GM18909 (cell line): ENCODE results near the gene NBPF1.
"Not testable (repeated sequence)": the region's sequence is repeated elsewhere in the genome, so short reads cannot be mapped to it uniquely, and the experiment has no call there.

Experiments
- ATAC-seq: cut with Tn5 transposase; IDR thresholded peaks from one replicate; pipeline ENCODE4 v1.9.1; 2021; ENCODE audit warnings: mild to moderate bottlenecking; ENCODE audit not compliant: unreplicated experiment, poor library complexity

The NBPF1 gene

DNA sequence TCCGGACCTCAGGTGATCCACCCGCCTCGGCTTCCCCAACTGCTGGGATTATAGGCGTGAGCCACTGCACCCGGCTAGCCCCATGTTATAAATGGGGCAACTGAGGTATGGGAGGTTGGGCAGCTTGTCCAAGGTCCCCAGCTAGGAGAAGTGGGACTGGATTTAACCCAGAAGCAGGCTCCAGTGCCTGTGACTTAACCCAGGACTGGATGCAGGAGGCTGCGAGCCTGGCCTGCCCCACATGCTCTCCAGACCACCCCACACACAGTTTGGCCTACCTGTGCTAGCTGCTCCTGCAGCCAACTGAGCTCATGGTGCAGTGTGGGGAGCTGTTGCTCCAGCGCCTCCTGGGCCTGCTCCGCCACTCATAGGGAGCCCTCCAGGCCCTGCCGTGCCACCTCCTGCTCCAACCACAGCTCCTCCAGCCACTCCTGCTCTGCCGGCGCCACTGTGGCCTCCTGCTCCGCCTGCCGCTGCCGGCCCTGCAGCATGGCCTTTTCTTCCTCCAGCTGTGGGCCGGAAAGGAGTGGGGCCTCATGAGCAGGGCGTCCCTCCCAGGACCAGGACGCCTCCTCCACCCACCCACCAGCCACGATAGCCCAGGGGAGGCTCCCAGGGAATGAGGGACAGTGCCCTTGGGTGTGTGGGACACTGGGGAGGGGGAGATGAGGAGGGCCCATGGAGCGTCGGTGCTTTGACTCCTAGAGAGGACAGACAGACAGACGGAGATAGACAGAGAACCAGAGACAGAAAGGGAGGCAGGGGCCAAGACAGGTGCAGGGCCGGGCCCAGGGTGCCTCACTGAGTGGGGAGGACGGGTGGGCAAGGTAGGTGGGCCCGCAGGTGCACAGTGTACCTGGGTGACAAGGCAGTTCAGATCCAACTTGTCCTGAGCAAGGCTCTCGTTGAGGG is 12.4 kb upstream of the NBPF1 start:
- ATAC-seq, result no peak

GRCh38 chr1:16623812-16624719 is 10.7 kb upstream of the NBPF1 start:
- ATAC-seq, result not testable (repeated sequence)

GRCh38 chr1:16623337-16623736 is 10.0 kb upstream of the NBPF1 start:
- not testable (repeated sequence) for ATAC-seq

DNA sequence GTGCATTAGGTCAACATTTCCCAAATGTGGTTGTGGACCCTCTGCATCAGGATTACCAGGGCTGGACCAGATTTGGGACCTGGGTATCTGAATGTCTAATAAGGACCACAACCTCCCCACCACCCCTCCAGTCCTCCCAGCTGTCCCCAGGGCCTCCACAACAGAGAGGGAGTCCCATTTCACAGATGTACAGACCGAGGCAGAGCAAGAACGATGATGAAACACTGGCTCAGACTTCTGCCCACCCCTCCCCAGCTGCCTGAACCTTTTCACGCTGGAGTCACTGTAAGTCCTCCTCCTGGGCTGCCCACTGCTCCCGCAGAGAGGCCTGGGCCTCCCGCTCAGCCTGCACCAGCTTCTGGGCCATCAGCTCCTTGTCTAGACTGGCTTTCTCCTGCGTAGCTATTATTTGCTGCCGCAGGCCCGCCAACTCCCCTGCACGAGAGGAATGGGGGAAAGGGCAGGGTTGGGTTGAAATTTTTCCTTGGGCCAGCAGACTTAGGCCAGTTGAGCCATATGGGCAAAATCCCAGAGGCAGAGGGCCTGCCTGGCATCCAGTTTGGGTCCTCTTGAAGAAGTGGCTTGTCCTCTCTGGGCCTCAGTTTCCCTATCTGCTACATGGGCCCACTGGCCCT is 8.4 kb upstream of the NBPF1 start:
- ATAC-seq, result not testable (repeated sequence)

- no peak for ATAC-seq
Measured at GRCh38 chr1:16621300-16621658, 7.9 kb upstream of the NBPF1 start.

DNA sequence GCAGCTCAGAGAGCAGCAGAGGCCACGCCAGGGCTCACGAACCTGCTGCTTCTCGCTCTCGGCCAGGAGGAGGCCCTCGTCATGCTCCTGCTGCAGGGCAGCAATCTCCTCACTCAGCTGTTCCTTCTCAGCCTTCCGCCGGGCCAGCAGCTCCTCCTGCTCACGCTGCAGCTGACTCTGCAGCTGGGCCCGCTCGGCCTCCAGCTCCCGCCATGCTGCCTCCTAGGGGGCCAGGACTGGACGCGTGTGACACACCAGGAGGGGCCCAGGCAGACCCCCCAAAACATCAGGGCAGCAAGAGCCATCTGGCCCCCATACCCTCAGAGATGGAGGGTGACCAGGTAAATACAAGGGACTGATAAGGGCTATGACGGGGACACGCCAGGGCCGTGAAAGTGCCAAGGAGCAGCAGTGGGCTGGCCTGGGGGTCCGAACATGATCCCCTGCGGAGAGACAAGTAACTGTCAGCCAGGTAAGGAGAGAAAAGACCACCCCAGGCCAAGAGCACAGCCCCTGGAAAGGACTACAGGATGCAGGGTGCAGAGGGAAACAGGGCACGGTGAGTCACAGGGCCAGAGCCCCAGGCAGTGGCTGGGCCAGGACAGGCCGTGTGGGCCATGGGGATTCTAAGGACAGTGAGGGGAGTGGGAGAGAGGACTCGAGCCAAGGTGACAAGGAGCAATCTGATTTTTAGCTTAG is 6.6 kb upstream of the NBPF1 start:
- ATAC-seq, result not testable (repeated sequence)

DNA sequence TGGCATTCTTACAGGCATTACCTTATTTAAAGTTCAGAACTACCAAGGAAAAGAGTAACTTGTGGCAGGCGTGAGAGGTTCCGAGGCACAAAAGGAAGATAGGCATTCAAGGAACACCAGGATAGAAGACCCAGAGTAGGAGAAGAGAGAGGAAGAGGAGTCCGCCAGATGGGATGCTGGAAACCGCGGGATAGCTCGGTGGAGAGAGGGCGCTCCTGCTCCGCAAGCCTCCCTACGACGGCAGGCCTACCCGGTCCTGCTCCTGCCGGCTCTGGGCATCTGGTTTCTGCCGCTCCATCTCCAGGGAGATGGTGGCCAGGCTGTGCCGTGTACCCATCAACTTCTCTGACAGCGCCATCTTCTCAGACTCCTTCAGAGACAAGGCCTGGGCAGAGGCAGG is 5.4 kb upstream of the NBPF1 start:
- no peak for ATAC-seq

GRCh38 chr1:16617778-16618580 is 4.6 kb upstream of the NBPF1 start:
- no peak for ATAC-seq

DNA sequence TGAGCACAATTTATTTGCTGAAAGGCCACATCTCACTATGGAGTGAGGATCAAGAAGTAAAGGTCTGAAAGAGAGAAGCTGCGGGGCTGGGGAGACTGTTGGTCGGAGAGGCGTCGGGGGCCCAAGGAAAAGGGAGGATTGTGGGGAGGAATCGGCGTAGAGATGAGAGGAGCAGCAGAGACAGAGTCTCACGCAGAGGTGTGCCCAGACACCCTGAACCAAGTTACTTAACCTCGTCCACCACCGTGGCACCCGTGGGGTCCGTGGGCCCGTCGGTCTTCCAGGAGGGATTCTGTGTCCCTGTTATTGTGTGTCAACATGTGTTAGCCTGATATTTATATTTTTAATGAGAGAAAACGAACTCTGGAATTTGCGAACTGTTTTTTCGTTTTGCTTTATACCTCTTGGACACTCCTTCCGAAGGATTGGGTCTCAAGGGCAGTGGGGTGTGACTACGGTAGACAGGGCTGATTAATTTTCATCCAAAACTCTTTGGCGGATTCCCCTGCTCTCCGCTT is 3.8 kb upstream of the NBPF1 start:
- no peak for ATAC-seq

- no peak for ATAC-seq
Measured at GRCh38 chr1:16615253-16616252, 2.2 kb upstream of the NBPF1 start.

DNA sequence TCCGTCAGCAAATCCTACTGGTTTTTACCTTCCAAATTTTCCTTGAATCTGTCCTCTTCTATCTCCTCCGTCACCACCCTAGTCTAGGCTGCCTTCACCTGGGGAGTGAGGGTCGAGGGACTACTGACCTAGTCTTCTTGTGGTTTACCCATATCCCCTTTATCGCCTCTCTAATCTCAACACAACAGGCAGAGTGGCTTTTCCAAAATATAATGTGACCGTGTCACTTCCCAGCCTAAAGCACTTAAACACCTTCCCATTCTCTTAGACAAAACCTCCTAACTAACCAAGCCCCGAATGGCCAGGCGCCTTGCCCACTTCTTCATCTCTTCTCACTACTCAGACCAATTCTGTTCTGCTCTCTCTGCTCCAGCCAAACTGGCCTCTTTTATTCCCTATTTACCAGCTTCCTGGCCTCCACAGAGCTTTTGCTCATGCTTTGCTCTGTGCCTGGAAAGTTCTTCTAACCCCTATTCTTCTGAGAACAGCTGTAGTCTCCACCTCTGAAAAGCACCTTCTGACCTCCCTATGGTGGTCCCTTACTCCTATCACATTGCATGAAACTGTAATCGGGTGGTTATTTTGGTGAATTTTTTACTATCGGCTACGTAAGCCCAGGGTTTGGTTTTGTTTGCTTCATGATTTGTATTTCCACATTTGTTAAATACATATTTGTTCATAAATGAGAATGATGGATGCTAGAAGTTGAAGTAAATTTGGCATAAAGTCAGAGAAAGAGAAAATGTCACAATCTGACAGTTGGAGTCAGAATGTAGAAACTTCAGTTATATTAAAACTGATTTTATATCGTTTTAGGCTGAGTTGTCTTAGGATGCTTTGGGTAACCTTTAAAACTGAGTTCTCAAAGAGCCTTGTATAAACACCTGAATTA is 1.2 kb upstream of the NBPF1 start:
- ATAC-seq, result no peak

DNA sequence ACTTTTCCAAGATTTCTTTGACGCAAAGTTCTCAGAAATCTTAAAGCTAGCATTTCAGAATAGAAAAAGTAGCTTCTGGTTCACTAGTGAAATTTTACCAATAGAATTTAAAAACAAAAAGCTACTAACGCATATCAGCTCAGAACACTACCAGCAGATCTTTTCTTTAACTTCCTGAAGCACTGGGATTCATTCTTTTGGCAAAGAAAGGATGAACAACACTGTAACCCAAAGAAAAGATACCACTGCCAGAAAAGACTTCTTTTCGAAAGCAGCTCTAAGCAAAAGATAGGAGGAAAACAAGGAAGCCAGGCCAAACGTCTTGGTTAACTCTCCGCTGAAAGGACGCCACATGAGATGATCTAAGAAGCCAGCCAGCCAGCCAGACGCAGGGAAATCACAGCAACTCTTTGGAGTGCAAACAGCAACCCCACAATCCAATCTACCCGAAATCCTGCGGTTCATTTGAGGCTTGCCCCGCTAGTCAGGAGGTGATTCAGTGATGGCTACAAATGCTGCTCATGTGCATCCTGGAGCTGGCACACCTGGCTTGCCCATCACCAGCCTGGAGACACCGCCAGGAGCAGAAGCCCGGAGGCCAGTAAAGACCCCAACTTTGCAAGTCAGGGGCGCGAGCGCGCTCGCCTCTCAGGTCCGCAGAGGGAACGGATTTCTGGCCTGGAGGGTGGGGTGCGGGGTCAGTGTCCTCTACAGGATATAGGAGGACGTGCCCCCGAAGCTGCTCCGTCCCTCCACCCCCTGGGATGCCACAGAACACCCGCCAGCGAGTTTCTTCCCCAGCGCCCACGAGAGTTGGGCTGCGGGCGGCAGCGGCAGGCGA is 812 bp downstream of the NBPF1 start:
- no peak for ATAC-seq

DNA sequence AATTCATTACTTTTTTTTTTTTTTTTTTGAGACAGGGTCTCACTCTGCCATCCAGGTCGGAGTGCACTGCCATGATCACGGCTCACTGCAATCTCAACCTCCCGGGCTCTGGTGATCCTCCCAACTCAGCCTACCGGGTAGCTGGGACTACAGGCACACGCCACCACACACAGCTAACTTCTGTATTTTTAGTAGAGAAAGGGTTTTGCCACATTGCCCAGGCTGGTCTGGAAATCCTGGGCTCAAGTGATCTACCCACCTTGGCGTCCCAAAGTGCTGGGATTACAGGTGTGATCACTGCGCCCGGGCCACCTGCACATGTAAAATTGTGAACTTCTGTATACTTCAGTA is 1.4 kb downstream of the NBPF1 start:
- ATAC-seq, result not testable (repeated sequence)

DNA sequence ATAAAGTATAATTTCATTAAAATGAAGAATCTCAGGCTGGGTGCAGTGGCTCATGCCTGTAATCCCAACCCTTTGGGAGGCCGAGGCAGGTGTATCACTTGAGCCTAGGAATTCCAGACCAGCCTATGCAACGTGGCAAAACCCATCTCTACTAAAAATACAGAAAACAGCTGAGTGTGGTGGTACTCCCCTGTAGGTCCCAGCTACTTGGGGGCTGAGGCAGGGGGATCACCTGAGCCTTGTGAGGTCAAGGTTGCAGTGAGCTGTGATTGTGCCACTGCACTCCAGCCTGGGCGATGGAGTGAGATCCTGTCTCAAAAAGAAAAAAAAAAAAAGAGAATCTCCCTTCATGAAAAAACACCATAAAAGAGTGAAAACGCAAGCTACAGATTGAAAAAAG is 2.2 kb downstream of the NBPF1 start:
- ATAC-seq, result not testable (repeated sequence)

GRCh38 chr1:16610553-16610952 is 2.8 kb downstream of the NBPF1 start:
- not testable (repeated sequence) for ATAC-seq

DNA sequence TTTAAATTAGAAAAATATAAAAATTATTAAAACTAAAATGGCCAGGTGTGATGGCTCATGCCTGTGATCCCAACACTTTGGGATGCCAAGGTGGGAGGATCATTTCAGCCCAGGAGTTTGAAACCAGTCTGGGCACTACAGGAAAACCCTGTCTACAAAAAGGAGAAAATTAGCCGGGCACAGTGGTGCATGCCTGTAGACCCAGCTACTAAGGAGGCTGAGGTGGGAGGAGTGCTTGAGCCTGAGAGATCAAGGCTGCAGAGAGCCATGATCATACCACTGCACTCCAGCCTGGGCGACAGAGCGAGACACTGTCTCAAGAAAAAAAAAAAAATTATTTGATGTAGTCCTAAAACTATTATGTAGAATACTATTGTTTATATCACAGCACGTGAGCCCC is 3.6 kb downstream of the NBPF1 start:
- not testable (repeated sequence) for ATAC-seq
